ENCODE data around the gene KCNS1. TPM values are rescaled to one million over a fixed set of nuclear protein-coding genes. Genes with fewer than 3 reads are reported as not detected.
A peak's percentile ranks its signal among the peaks of the same experiment; 100 is the strongest.

KCNS1 gene
- polyA plus RNA-seq, 3 donors = 0.42 to 0.65 (median 0.62) TPM

- DNase-seq (ENCODE audit: extremely low read depth in 1 of 11, low read depth in 9 of 11, low spot score in 4 of 11) = no peak
These were observed 42.6 kb downstream of the KCNS1 start for GRCh38 chr20:45058168-45058850.

- DNase-seq (ENCODE audit: extremely low read depth in 1 of 11, low read depth in 9 of 11, low spot score in 4 of 11) = no peak
These were observed 44.3 kb downstream of the KCNS1 start for GRCh38 chr20:45056473-45057173.

DNA sequence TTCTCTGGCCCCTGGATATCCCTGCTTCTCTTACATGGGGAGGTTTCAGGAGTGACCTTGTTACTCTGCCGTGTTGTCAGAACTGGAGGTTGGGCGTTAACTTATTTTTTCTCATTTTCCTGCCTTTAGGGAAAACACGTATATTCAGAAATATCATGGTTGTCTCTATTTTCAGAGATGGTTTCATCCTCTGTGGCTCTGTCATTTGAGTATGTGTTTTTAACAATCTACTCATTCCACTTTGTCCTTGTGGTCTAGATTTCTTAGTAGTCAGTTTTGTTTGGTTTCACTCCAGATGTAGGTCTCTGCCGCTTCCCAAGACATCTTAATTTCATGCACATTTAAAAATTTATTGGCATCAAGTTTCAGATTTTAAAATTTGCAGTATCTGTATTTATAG lies 45.9 kb downstream of the KCNS1 start:
- no peak for DNase-seq (ENCODE audit: extremely low read depth in 1 of 11, low read depth in 9 of 11, low spot score in 4 of 11)

GRCh38 chr20:45053430-45054351 lies 47.2 kb downstream of the KCNS1 start:
- no peak for DNase-seq (ENCODE audit: extremely low read depth in 1 of 11, low read depth in 9 of 11, low spot score in 4 of 11)

GRCh38 chr20:45052698-45053429 lies 48.1 kb downstream of the KCNS1 start:
- no peak for DNase-seq (ENCODE audit: extremely low read depth in 1 of 11, low read depth in 9 of 11, low spot score in 4 of 11)

DNA sequence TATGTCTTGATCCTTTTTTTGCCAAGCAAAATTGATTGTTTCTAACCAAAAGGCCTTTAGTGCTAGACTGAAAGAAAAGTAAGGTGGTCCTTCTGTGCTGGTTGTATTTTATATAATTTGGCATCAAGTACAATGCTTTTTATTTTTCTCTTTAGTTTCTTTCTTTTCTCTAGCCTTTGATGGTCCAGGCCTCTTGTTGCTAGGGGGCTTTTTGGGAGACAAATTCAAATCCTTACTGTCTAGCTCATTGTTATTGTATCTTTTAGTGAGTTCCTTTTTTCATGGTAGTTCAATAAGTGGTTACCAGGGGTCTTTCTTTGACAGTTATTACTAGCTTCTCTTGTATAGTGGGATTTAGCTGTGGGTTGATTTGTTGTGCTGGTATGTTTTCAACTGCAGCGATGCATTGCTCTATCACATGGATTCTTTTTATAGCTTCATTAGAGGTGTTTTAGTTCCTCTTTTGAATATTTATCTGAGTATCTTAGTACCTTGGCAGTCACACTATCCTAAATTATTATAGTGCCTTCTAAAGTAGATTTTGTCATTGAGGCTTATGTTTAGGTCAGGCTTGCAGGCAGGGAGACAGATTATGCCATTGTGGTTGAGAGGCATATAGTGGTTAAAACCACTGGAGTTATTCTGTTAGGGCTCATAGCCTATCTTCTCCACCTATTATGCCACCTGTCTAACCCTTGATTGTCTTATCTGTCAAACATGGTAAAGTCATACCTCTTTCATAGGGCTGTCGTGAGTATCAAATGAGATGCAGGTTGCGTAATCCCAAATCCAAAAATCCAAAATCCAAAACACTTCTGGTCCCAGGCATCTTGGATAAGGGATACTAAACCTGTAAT lies 49.5 kb downstream of the KCNS1 start:
- DNase-seq (ENCODE audit: extremely low read depth in 1 of 11, low read depth in 9 of 11, low spot score in 4 of 11) = no peak

DNA sequence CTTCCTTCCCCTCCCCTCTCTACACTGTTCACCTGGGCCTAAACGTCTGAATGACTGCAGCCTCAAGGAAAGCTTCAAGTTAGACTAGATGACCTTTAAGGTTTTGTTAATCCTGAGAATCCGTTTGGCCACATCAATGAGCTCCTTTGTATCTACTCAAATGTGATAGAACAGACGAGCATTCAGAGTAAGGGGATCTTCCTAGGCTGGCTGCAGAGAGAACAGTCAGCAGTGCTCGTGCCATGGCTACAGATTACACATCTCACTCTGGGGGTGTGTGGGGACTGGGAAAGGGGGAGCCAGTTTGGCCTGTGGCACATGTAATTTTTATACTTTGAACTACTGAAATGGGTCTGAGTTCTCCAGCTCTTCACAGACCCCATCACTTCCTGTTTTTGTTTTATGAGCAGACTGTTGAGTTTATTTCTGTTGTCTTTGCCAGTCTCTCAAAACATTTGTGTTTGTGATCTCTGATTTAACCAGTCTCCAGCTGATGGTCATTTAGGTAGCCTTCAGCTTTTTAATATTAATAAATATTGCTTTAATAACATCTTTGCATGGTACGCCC lies 50.9 kb downstream of the KCNS1 start:
- DNase-seq (ENCODE audit: extremely low read depth in 1 of 11, low read depth in 9 of 11, low spot score in 4 of 11) = no peak

GRCh38 chr20:45049438-45049837 lies 51.5 kb downstream of the KCNS1 start:
- no peak for DNase-seq (ENCODE audit: extremely low read depth in 1 of 11, low read depth in 9 of 11, low spot score in 4 of 11)

DNA sequence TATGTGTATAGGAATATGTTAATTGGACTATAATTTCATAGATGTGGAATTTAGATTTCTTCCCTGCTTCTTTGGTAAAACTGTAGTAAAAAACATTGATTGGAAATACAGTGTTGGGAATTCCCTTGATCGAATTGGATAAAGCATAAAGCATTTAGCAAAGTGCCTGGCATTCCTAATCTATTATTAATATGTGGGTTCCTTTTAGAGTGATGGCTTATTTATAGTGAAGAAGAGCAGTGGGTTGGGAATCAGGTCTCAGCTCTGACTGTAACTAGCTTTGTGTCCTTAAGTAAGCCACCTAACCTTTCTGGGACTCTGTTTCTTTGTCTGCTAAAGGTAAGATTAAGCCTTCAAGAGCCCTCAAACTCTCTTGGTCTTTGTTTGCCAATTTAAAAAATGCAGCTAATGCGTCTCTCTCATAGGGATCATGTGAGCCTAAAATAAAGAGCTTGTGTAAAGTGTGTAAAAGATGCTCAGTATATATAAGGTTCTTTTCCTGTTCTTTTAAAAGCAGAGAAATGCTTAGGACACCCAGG lies 53.3 kb downstream of the KCNS1 start:
- no peak for DNase-seq (ENCODE audit: extremely low read depth in 1 of 11, low read depth in 9 of 11, low spot score in 4 of 11)

DNA sequence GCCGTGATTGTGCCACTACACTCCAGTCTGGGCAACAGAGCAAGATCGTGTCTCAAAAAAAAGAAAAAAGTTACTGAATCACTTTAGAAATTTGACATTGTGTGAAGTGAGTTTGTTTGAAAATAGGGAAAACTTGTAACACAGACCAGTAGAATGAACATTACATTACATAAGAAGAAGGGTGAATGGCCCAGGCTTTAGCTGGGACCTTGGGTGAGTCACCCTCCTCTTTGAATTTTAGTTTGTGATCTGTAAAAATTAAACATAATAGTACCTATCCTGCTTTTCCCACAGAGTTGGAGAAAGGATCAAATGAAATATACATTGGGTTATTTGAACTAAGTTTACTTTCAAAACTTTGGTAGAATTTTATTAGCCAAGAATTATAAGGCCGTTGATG lies 56.3 kb downstream of the KCNS1 start:
- no peak for DNase-seq (ENCODE audit: extremely low read depth in 1 of 11, low read depth in 9 of 11, low spot score in 4 of 11)

GRCh38 chr20:45044084-45044573 lies 56.8 kb downstream of the KCNS1 start:
- peak in 10 of 11 donors; percentile 22 to 79 (median 48) for DNase-seq (ENCODE audit: extremely low read depth in 1 of 11, low read depth in 9 of 11, low spot score in 4 of 11)

- no peak for DNase-seq (ENCODE audit: extremely low read depth in 1 of 11, low read depth in 9 of 11, low spot score in 4 of 11)
These were observed 57.9 kb downstream of the KCNS1 start for GRCh38 chr20:45042978-45043377.

Other genes starting within 250 kb of the KCNS1 start
- 100 to 1,000 TPM; 203 to 250 (median 209) TPM for gene YWHAB, start 215.4 kb downstream of the KCNS1 start, polyA plus RNA-seq (ENCODE audit: insufficient read length in 3 of 3)
- gene PABPC1L, start 191.1 kb downstream of the KCNS1 start, polyA plus RNA-seq (ENCODE audit: insufficient read length in 3 of 3) = 100 to 1,000 TPM in 1 of 3 donors, 10 to 100 TPM in 2; 59.6 to 104 (median 62.8) TPM
- 10 to 100 TPM; 36.8 to 42.6 (median 40.9) TPM for gene TOMM34, start 140.7 kb downstream of the KCNS1 start, polyA plus RNA-seq (ENCODE audit: insufficient read length in 3 of 3)
- 10 to 100 TPM; 16.7 to 20.8 (median 19.8) TPM for gene STK4, start 134.6 kb downstream of the KCNS1 start, polyA plus RNA-seq (ENCODE audit: insufficient read length in 3 of 3)
- gene WFDC5, start 14.0 kb upstream of the KCNS1 start, polyA plus RNA-seq (ENCODE audit: insufficient read length in 3 of 3) = not detected
- gene WFDC12, start 23.3 kb upstream of the KCNS1 start, polyA plus RNA-seq (ENCODE audit: insufficient read length in 3 of 3) = not detected
- gene PI3, start 73.8 kb upstream of the KCNS1 start, polyA plus RNA-seq (ENCODE audit: insufficient read length in 3 of 3) = not detected
- not detected for gene SEMG1, start 105.9 kb upstream of the KCNS1 start, polyA plus RNA-seq (ENCODE audit: insufficient read length in 3 of 3)
- gene SEMG2, start 120.2 kb upstream of the KCNS1 start, polyA plus RNA-seq (ENCODE audit: insufficient read length in 3 of 3) = under 1 TPM in 1 of 3 donors, not detected in 2; 0.17 TPM
- 1 to 10 TPM in 1 of 3 donors, under 1 TPM in 1, not detected in 1; 0.34 to 1.3 TPM for gene SLPI, start 153.4 kb upstream of the KCNS1 start, polyA plus RNA-seq (ENCODE audit: insufficient read length in 3 of 3)
- under 1 TPM in 1 of 3 donors, not detected in 2; 0.20 TPM for gene RBPJL, start 205.7 kb upstream of the KCNS1 start, polyA plus RNA-seq (ENCODE audit: insufficient read length in 3 of 3)
- gene MATN4, start 207.2 kb upstream of the KCNS1 start, polyA plus RNA-seq (ENCODE audit: insufficient read length in 3 of 3) = under 1 TPM; 0.17 to 0.55 (median 0.41) TPM
- gene SDC4, start 247.3 kb upstream of the KCNS1 start, polyA plus RNA-seq (ENCODE audit: insufficient read length in 3 of 3) = 100 to 1,000 TPM; 130 to 177 (median 159) TPM

Data from renal cortex interstitium (tissue), 11 donors.